GM15510 (cell line): ENCODE results near the gene SIX3.

ENCODE experiments used
- POLR2A ChIP-seq: IDR thresholded peaks from 3 replicates; pipeline ENCODE4 v1.6.1; 2011; ENCODE audit warnings: borderline replicate concordance; ENCODE audit not compliant: insufficient read length; ENCODE audit errors: extremely low read depth

SIX3 gene

GRCh38 chr2:44941551-44942234, at the start of gene SIX3:
TSS of gene SIX3 (plus strand) at chr2:44941702. CDS start at chr2:44942105, 403 bp downstream.
- TF ChIP-seq POLR2A: no peak

- TF ChIP-seq POLR2A: no peak
Measured at GRCh38 chr2:44894058-44894457, 47.4 kb upstream of the SIX3 start.

- TF ChIP-seq POLR2A: no peak
Measured at GRCh38 chr2:44895061-44895460, 46.4 kb upstream of the SIX3 start.

- TF ChIP-seq POLR2A: no peak
Measured at GRCh38 chr2:44897406-44897805, 44.1 kb upstream of the SIX3 start.

- TF ChIP-seq POLR2A: no peak
Measured at GRCh38 chr2:44902217-44903137, 39.0 kb upstream of the SIX3 start.

GRCh38 chr2:44904578-44904977, 36.9 kb upstream of the SIX3 start:
- no peak for TF ChIP-seq POLR2A

- no peak for TF ChIP-seq POLR2A
Measured at GRCh38 chr2:44906972-44907371, 34.5 kb upstream of the SIX3 start.

GRCh38 chr2:44909831-44910230, 31.7 kb upstream of the SIX3 start:
- no peak for TF ChIP-seq POLR2A

- TF ChIP-seq POLR2A: no peak
Measured at GRCh38 chr2:44912660-44913059, 28.8 kb upstream of the SIX3 start.

GRCh38 chr2:44916291-44916690, 25.2 kb upstream of the SIX3 start:
- TF ChIP-seq POLR2A: no peak

GRCh38 chr2:44918095-44918775, 23.3 kb upstream of the SIX3 start:
- no peak for TF ChIP-seq POLR2A

GRCh38 chr2:44920751-44921150, 20.8 kb upstream of the SIX3 start:
- no peak for TF ChIP-seq POLR2A

GRCh38 chr2:44922776-44923175, 18.7 kb upstream of the SIX3 start:
- no peak for TF ChIP-seq POLR2A

GRCh38 chr2:44925561-44926136, 15.9 kb upstream of the SIX3 start:
- TF ChIP-seq POLR2A: no peak

- TF ChIP-seq POLR2A: no peak
Measured at GRCh38 chr2:44926957-44927356, 14.5 kb upstream of the SIX3 start.

- TF ChIP-seq POLR2A: no peak
Measured at GRCh38 chr2:44927985-44928482, 13.5 kb upstream of the SIX3 start.
